GM21515 (cell line): ENCODE measurements around the gene SLC35D2.
"Not testable (repeated sequence)": the region's sequence is repeated elsewhere in the genome, so short reads cannot be mapped to it uniquely, and the experiment has no call there.

Experiments
- ATAC-seq: cut with Tn5 transposase; IDR thresholded peaks from one replicate; pipeline ENCODE4 v1.9.1; 2021; ENCODE audit not compliant: unreplicated experiment

SLC35D2 gene

GRCh38 chr9:96361668-96362067 lies 21.8 kb downstream of the SLC35D2 start:
- ATAC-seq, result no peak

GRCh38 chr9:96360976-96361375 lies 22.5 kb downstream of the SLC35D2 start:
- ATAC-seq, result no peak

GRCh38 chr9:96360523-96360922 lies 23.0 kb downstream of the SLC35D2 start:
- ATAC-seq, result not testable (repeated sequence)

DNA sequence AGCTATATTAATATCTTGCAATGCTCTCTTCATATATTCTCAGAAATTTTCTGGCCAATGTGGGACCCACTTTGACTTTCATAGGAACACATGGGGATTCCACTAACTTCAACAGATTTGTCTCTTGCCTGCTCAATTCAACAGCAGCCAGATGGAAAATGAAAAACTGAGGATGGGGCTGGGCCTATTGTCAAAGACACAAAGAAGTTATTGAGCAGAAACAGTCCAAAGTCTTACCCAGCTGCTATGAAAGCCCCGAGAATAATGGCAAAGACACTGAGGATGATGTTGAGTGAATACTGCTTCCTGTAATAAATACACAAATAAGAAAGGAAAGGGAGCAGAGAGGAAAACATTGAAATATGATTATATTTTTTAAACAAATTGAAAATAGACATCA lies 32.6 kb downstream of the SLC35D2 start:
- no peak for ATAC-seq

- ATAC-seq, result no peak
Observed at GRCh38 chr9:96348261-96348660, 35.2 kb downstream of the SLC35D2 start.

DNA sequence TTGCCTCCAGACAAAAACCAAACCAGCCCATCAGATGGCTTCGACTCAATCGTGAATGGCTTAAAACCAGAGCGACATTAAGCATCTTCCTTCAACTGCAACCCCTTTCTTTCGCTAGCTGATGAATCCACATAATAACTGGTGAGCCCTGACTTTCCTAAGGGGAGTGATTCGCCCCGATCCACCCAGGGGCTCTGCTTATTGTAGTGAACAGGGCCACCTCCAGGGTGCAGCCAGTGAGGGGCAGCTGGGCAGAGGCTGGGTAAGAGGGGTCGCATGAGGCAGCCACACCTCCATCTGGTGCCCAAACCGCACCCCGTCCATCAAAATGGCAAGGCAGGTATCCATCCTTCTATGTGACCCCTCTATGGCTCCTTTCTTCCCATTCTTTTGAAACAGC lies 38.0 kb downstream of the SLC35D2 start:
- ATAC-seq, result no peak

DNA sequence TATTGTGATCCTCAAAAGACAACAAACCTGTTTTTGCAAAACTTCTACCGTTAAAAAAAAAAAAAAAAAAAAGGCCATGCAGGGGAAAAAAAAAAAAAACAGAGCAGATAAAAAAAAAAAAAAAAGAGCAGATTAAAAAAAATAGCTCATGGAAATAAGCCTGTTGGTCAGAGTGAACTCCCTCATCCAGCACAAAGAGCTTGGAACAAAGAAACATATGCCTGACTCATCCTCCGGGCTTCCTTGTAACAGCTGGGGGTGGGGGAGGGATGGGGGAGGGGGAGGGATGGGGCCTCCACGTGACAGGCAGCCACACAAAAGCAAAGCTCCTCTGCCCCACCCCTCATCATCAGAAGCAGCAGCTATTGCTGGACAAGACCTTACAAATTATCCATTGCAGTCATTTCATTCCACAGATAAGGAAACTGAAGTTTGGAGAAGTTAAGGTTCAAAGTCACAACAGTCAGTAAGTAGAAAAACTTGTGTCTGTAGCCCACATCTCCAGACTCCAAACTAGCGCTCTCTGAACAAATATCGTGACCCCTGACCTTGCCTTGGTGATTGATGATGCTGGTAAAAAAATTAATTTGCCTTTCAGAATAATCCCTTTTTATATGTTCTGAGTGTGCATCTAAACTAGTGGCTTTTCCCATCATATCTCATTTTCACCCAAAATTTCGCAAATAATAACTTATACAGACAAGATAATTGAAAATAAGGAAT lies 38.9 kb downstream of the SLC35D2 start:
- no peak for ATAC-seq

- ATAC-seq, result no peak
Observed at GRCh38 chr9:96343515-96344360, 39.8 kb downstream of the SLC35D2 start.

- ATAC-seq, result no peak
Observed at GRCh38 chr9:96342571-96343245, 40.8 kb downstream of the SLC35D2 start.

- ATAC-seq, result no peak
Observed at GRCh38 chr9:96340707-96341106, 42.8 kb downstream of the SLC35D2 start.

- ATAC-seq, result no peak
Observed at GRCh38 chr9:96338299-96338698, 45.2 kb downstream of the SLC35D2 start.

DNA sequence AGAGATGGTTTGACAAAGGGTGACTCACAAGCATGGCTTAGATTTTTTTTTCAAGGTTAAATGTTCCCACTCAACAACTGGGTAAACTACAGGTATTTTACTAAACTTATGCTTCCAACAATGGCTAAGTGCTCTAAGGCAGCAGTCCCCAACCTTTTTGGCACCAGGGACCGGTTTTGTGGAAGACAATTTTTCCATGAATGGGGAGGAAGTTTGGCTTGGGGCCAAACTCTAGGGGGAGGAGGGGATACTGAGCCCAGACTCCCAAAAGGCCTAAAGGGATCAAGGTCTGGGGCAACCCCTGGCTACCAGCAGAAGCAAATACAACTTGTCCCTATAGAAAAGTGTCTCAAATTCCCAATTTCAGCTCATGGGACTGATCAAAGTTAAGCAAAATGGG lies 49.6 kb downstream of the SLC35D2 start:
- ATAC-seq, result no peak

DNA sequence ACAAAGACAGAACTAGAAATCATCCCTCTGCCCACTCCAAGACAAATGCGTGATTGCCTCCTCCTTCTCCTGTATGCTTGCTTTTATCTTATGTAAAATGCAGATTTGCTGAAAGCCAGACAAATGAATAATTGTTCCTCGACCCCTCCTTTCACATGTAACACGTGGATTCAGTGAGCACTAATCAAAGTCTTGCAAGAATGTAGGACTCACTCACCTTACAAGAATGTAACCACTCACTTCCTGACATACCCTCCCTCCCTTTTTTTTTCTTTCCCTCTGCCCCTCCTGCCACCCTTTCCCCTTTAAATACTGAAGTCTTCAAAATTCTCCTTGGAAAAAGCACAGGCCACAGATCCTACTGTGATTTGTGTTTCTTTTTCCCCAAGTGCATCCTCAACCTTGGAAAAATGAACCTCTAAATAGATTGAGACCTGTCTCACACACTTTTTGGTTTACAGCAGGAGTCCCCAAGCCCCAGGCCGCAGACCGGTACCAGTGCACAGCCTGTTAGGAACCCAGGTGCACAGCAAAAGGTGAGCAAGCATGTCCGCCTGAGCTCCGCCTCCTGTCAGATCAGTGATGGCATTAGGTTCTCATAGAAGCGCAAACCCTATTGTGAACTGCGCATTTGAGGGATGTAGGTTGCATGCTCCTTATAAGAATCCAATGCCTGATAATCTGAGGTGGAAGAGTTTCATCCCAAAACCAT lies 52.1 kb downstream of the SLC35D2 start:
- no peak for ATAC-seq

GRCh38 chr9:96327694-96328352 lies 55.7 kb downstream of the SLC35D2 start:
- no peak for ATAC-seq

DNA sequence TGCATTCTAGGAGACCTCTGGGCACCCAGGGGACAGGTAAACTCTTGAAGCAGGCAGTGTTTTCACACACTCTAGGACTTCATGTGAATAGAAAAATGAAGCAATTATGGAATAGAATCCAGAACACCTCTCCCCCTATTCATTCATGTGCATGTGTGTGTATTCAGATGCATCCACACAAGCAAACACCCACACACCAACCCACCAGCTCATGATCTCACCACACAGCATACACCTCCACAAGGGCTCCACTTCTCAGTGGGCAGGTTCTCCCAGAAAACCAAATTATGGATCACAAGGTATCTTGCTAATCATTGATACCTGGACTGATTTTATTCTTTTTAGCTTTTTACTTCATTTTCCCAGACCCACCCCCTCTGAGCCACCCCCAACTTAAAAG lies 60.3 kb downstream of the SLC35D2 start:
- no peak for ATAC-seq

DNA sequence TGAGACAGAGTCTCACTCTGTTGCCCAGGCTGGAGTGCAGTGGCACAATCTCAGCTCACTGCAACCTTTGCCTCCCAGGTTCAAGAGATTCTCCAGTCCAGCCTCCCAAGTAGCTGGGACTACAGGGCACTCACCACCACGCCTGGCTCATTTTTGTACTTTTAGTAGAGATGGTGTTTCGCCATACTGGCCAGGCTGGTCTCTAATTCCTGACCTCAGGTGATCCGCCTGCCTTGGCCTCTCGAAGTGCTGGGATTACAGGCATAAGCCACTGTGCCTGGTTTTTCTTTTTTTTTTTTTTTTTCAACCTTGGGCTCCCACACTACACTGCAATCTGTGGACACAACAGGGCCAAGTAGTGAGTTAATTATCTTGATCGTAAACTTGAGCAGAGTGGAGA lies 60.8 kb downstream of the SLC35D2 start:
- not testable (repeated sequence) for ATAC-seq

GRCh38 chr9:96322210-96322609 lies 61.3 kb downstream of the SLC35D2 start:
- ATAC-seq, result not testable (repeated sequence)

- no peak for ATAC-seq
Observed at GRCh38 chr9:96321515-96321914, 62.0 kb downstream of the SLC35D2 start.

- ATAC-seq, result no peak
Observed at GRCh38 chr9:96320749-96321280, 62.7 kb downstream of the SLC35D2 start.

- no peak for ATAC-seq
Observed at GRCh38 chr9:96318921-96319565, 64.5 kb downstream of the SLC35D2 start.
